ENCODE data around the gene CCND2. TPM values are rescaled to one million over a fixed set of nuclear protein-coding genes. Genes with fewer than 3 reads are reported as not detected.

CCND2 gene
- total and polyA plus RNA-seq, 2 experiments from 2014 or later: 75.6 to 224 TPM

DNA sequence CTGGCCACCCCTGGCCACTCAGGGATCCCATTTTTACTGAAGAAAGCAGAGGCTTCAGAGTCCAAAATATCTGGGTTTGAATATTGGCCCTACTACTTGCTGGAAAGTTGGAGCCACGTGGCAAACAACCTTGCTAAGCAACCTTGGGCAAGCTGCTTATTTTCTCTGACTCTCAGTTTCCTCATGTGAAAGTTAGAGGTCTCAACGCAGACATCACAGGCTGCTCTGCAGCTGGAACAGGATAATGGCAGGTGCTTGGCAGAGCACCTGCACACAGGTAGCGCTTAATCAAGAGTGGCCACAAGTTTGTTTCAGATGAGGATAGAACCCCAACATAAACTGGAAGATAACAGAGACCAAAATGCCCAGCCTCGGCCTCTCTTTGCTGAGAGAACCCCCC lies 28.1 kb upstream of the CCND2 start (continued):
- TF ChIP-seq, protein P1, sequence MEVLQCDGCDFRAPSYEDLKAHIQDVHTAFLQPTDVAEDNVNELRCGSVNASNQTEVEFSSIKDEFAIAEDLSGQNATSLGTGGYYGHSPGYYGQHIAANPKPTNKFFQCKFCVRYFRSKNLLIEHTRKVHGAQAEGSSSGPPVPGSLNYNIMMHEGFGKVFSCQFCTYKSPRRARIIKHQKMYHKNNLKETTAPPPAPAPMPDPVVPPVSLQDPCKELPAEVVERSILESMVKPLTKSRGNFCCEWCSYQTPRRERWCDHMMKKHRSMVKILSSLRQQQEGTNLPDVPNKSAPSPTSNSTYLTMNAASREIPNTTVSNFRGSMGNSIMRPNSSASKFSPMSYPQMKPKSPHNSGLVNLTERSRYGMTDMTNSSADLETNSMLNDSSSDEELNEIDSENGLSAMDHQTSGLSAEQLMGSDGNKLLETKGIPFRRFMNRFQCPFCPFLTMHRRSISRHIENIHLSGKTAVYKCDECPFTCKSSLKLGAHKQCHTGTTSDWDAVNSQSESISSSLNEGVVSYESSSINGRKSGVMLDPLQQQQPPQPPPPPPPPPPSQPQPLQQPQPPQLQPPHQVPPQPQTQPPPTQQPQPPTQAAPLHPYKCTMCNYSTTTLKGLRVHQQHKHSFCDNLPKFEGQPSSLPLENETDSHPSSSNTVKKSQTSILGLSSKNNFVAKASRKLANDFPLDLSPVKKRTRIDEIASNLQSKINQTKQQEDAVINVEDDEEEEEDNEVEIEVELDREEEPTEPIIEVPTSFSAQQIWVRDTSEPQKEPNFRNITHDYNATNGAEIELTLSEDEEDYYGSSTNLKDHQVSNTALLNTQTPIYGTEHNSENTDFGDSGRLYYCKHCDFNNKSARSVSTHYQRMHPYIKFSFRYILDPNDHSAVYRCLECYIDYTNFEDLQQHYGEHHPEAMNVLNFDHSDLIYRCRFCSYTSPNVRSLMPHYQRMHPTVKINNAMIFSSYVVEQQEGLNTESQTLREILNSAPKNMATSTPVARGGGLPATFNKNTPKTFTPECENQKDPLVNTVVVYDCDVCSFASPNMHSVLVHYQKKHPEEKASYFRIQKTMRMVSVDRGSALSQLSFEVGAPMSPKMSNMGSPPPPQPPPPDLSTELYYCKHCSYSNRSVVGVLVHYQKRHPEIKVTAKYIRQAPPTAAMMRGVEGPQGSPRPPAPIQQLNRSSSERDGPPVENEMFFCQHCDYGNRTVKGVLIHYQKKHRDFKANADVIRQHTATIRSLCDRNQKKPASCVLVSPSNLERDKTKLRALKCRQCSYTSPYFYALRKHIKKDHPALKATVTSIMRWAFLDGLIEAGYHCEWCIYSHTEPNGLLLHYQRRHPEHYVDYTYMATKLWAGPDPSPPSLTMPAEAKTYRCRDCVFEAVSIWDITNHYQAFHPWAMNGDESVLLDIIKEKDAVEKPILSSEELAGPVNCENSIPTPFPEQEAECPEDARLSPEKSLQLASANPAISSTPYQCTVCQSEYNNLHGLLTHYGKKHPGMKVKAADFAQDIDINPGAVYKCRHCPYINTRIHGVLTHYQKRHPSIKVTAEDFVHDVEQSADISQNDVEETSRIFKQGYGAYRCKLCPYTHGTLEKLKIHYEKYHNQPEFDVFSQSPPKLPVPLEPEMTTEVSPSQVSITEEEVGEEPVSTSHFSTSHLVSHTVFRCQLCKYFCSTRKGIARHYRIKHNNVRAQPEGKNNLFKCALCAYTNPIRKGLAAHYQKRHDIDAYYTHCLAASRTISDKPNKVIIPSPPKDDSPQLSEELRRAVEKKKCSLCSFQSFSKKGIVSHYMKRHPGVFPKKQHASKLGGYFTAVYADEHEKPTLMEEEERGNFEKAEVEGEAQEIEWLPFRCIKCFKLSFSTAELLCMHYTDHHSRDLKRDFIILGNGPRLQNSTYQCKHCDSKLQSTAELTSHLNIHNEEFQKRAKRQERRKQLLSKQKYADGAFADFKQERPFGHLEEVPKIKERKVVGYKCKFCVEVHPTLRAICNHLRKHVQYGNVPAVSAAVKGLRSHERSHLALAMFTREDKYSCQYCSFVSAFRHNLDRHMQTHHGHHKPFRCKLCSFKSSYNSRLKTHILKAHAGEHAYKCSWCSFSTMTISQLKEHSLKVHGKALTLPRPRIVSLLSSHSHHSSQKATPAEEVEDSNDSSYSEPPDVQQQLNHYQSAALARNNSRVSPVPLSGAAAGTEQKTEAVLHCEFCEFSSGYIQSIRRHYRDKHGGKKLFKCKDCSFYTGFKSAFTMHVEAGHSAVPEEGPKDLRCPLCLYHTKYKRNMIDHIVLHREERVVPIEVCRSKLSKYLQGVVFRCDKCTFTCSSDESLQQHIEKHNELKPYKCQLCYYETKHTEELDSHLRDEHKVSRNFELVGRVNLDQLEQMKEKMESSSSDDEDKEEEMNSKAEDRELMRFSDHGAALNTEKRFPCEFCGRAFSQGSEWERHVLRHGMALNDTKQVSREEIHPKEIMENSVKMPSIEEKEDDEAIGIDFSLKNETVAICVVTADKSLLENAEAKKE (CRISPR knock-in tag; IDR thresholded peaks at IDR 0.05): no peak
- TF ChIP-seq CREB1 (CRISPR knock-in tag; IDR thresholded peaks at IDR 0.05; ENCODE audit: low read depth) (no peak), NANOG (IDR thresholded peaks at IDR 0.05; ENCODE audit: borderline replicate concordance) (no peak), STAT1 (IDR thresholded peaks at IDR 0.05; ENCODE audit: unreplicated experiment) (no peak)

DNA sequence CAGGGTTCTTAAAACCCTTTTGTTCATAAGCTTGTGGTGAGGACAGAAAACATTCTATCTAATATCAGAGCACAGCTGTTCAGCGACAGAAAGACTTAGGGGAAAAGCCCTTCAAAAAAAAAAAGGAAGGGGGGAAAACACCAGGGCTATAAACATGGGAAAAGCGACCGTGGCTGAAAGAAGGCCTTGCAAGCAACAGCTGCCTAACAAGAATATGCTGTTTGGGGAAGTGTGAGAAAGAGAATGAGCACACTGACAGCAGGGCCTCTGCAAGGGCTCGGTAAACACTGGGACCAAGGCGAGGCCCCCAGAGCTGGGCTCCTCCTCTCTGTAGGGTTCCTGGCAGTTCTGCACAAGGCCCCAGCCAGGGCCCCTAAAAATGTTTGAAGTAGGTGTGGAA lies 27.4 kb upstream of the CCND2 start:
- H3K9me3 Mint-ChIP-seq: no peaks in the 10 kb centered on the region; the same call in 2 of the 3 replicates
- no peaks in the 10 kb centered on the region for H3K36me3 ChIP-seq (ENCODE audit: insufficient read depth)
- H3K27ac Mint-ChIP-seq: no peak overlapping the region
- H3K36me3 Mint-ChIP-seq (ENCODE audit: low read depth): peaks cover 3% of the 10 kb centered on the region; the same call in 1 of the 3 replicates
- H3K4me1 Mint-ChIP-seq: peaks cover 37% of the 10 kb centered on the region
- no peaks in the 10 kb centered on the region for H4K20me1 ChIP-seq (replicated peaks; ENCODE audit: insufficient read depth)
- H2AFZ ChIP-seq: no peak overlapping the region
- 0 out of 2 replicates have a peak overlapping the region, but pooled peaks have one; percentile 39 for H3K27ac ChIP-seq (ENCODE audit: low read depth)
- ATAC-seq: peak; percentile 70
- H3K27me3 ChIP-seq (ENCODE audit: insufficient read depth): no peaks in the 10 kb centered on the region
- no peaks in the 10 kb centered on the region for H3K9me2 ChIP-seq (ENCODE audit: insufficient read depth)
- H3F3A ChIP-seq (replicated peaks; ENCODE audit: low read depth): no peaks in the 10 kb centered on the region; the same call in 1 of the 2 replicates
- H3K4me1 ChIP-seq (ENCODE audit: insufficient read depth): peaks cover 16% of the 10 kb centered on the region
- H3K79me2 ChIP-seq (replicated peaks; ENCODE audit: insufficient read depth): peaks cover 4% of the 10 kb centered on the region; the same call in 1 of the 2 replicates
- H3K4me2 ChIP-seq: no peak overlapping the region
- no peak overlapping the region for H3K4me3 ChIP-seq
- no peak overlapping the region for H3K4me3 Mint-ChIP-seq
- no peak for DNase-seq (ENCODE audit: low spot score)
- peaks cover 12% of the 10 kb centered on the region for H3K27me3 Mint-ChIP-seq (ENCODE audit: insufficient read depth, low read depth, poor library complexity)
- TF ChIP-seq CREB1 (CRISPR knock-in tag; IDR thresholded peaks at IDR 0.05; ENCODE audit: low read depth) (no peak), JUNB (IDR thresholded peaks at IDR 0.05; ENCODE audit: unreplicated experiment) (no peak), ZNF114 (CRISPR knock-in tag; IDR thresholded peaks at IDR 0.05) (no peak), EZH2phosphoT487 (IDR thresholded peaks at IDR 0.05; ENCODE audit: unreplicated experiment) (no peak), EZH2 (IDR thresholded peaks at IDR 0.05; ENCODE audit: low read depth, unreplicated experiment) (no peak)
- TF ChIP-seq, protein P2, sequence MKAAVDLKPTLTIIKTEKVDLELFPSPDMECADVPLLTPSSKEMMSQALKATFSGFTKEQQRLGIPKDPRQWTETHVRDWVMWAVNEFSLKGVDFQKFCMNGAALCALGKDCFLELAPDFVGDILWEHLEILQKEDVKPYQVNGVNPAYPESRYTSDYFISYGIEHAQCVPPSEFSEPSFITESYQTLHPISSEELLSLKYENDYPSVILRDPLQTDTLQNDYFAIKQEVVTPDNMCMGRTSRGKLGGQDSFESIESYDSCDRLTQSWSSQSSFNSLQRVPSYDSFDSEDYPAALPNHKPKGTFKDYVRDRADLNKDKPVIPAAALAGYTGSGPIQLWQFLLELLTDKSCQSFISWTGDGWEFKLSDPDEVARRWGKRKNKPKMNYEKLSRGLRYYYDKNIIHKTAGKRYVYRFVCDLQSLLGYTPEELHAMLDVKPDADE (IDR thresholded peaks at IDR 0.05): no peak
